Activated gamma-delta T cell treated with Interleukin-2 at 50 U/mL for 16 hours (primary cell): ENCODE data around the gene VCL.
"Not testable (repeated sequence)": the region's sequence is repeated elsewhere in the genome, so short reads cannot be mapped to it uniquely, and the experiment has no call there.

Source experiments
- DNase-seq: peaks from one replicate; pipeline ENCODE4 v3.0.0-alpha.2; 2020

The VCL gene

GRCh38 chr10:73973427-73973826 lies 24.5 kb upstream of the VCL start:
- DNase-seq, result no peak

- no peak for DNase-seq
Measured at GRCh38 chr10:73974309-73974946, 23.5 kb upstream of the VCL start.

GRCh38 chr10:73975388-73975787 lies 22.5 kb upstream of the VCL start:
- DNase-seq, result no peak

DNA sequence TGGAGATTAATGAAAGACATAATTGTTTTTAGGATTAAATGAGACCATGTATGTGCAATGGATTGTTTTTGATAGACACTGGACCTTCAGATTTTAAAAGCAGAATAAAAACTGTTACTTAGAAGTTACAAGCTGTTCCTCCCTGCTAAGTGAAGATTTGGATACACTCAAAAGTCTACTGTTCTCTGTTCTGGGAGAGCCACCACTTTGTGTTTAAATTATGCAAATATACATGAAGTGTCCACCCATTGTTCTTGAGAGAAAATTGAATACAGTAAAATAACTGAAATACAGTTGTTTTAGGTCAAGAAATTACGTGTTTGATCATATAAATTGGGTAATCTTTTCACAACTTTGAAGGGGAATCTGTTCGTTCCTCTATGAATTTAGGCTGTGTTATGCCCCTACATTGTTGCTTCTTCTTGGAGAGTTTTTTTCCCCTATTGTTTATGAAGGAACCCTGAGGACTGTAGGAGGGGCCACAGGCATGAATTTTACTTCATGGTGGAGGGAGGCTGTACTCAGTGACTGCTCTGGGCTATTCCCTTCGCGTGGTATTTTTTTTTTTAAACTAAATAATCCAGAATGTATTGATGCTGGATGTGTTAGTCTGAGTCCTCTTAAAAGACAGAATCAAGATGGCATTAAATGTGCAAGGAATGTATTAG lies 18.6 kb upstream of the VCL start:
- no peak for DNase-seq

DNA sequence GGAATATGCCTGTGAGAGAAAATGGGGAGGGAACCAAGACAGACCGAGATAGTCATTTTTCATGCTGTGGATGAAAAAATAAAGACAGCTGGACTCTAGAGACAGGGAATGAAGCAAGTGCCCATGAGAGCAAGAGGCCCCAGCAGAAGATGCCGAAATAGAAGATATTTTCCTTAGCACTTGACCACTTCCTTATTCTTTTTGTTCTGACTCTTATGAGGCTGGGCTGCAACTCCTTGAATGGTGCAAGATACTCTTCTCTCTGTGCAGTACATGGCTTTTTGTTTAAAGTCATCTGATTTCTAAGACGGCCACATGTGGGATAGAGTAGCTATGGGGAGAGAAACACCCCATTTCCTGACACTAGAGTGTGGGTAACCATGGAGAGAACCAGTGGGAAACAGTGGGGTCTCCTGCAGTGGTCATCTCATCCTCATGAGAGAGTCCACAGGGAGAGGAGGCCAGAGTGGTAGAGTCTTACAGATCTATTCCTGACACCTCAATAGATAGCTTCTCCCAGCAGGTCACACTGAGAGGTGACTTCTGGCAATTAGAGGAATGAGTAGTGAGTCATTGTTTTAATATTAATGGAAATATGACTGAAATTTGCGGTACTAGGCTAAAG lies 18.0 kb upstream of the VCL start:
- DNase-seq, result no peak

- DNase-seq, result no peak
Measured at GRCh38 chr10:73981812-73982211, 16.1 kb upstream of the VCL start.

GRCh38 chr10:73983096-73984047 lies 14.5 kb upstream of the VCL start:
- no peak for DNase-seq

GRCh38 chr10:73989594-73990150 lies 8.2 kb upstream of the VCL start:
- DNase-seq, result no peak

DNA sequence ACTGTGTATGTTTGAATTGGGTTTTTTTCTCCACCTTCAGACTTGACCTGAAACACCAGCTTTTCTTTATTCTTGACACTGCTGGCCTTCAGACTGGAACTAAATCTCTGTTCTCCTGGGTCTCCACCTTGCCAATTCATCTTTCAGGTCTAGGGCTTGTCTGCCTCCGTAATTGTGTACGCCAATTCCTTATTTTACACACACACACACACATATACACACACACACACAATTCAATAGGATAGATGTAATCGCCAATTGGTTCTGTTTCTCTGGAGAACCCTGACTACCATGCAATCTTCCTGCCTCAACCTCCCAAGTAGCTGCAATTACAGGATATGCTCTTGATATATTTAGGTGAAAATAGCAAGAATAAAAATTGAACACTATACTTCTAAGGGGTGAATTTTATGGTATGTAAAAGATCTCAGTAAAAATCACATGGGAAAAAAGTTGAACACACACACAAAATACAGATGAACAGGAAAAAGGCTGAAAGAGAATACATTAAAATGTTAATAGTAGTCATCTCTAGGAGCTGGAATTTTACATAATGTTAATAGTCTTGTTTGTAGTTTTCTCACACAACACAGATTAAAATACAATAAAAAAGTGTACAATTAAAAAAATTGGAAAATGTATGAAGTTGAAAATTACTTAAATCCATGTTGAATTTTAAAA lies 6.6 kb upstream of the VCL start:
- DNase-seq, result no peak

GRCh38 chr10:73991884-73992245 lies 6.1 kb upstream of the VCL start:
- DNase-seq, result peak; percentile 75

DNA sequence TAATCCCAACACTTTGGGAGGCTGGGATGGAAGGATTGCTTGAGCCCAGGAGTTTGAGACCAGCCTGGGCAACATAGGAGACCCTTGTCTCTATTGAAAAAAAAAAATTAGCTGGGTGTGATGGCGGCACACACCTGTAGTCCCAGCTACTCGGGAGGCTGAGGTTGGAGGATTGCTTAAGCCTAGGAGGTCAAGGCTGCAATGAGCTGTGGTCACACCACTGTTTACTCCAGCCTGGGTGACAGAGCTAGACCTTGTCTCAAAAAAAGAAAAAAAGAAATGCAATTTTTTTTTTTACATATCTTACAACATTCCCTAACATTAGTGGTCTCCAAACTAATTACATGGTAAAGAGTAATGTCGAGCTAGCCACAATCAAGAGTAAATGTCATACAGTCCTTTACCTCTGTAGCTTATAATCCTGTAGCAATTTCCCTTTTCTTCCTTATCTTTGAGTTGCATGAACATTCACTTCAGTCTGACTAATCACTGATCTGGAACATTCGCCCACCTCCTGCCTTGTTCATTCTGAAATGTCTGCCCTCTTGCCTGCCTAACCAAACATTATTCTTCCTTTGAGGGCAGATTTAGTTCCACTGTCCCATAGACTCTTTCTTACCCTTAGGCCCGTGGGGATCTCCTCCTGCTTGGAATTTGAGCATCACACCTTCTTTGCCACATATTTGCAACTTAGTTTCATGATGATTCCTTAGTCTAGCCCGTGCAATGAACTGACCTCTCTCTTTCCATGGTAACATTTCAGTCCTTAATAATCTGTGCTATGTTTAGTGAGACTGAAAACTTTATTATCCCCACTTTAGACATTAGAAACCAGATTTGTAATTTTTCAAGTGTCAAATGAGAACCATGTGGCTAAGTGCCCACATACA lies 4.8 kb upstream of the VCL start:
- DNase-seq, result no peak

DNA sequence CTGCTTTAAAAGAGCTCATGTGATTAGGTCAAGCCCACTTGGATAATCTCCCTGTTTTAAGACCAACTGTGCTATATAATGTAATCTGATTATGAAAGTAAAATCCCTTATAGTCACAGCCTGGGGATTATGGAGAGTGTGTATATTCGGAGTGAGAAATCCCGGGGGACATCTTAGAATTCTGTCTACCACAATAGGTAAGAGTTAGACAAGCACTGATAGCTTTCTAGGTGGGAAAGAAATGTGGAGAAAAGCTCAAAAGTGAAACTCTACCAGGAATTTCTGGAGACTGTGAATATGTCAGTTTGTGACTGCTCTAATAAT lies 2.9 kb upstream of the VCL start:
- DNase-seq, result no peak

- peak; percentile 65 for DNase-seq
Measured at GRCh38 chr10:73997461-73997786, 492 bp upstream of the VCL start.

DNA sequence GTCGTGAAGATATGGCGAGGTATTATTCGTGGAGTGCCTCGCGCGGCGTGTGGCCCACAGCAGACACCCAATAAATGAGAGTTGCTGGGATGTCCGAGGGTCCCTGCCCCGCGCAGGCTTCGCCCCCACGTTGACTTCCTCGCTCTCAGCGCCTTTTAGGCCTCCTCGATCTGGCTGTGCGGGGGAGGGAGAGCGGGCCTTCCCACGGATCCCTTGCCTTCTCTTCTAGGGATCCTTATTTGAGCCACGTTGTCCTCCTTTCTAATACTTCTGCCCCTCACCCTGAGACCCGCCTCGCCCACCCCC lies 660 bp downstream of the VCL start:
- DNase-seq, result peak; percentile 5

- DNase-seq, result peak; percentile 5
Measured at GRCh38 chr10:73998929-73999691, 1.2 kb downstream of the VCL start.

DNA sequence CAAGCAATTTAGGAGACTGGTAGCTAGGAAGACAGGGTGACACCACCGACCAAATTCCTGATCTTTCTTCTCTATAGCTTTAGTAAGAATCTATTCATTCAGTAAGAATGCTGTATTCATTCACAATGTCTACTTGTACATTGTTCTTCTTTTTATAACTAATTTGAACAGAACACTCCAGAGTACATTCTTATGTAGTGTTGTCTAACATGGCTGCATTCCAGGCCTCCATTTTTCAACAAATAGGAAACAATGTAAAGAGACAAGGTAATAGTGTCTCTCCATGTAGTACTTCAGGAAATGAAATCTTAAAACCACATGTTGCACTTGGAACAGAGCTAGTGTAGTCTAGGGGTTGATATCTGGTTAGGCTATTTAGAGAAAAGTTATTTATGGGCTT lies 1.8 kb downstream of the VCL start:
- no peak for DNase-seq

DNA sequence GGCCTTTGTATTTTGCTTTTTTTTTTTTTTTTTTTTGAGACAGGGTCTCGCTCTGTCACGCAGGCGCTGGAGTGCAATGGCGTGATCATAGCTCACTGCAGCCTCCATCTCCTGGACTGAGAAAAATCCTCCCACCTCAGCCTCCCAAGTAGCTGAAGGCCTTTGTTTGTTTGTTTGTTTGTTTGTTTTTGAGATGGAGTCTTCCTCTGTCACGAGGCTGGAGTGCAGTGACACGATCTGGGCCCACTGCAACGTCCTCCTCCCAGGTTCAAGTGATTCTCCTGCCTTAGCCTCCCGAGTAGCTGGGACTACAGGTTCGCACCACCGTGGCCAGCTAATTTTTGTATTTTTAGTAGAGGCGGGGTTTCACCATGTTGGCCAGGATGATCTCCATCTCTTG lies 2.3 kb downstream of the VCL start:
- DNase-seq, result not testable (repeated sequence)

- DNase-seq, result no peak
Measured at GRCh38 chr10:74000892-74001669, 3.2 kb downstream of the VCL start.

GRCh38 chr10:74006269-74006668 lies 8.4 kb downstream of the VCL start:
- DNase-seq, result no peak

DNA sequence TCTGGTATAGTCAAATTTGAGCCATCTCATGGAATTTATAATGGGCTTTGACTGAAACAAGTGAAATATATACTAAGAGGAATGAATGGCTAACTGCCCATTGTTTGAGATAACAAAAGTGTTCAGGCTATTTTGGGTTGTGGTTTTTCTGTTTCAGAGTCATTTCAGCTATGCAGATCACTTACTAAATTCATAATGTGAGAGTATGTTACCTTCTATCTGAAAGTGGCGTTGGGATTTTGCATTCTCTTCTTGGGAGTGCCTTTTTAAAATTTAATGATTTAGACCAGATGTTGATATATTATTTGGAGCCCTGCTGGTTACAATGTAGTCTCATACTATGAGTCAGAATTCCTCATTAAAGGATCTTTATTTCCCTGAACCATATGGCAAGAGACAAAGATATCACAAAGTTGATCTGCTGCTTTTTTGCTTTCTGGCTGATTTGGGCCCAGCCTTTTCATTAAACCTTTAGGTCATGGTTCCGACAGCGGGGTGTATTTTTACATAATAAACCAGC lies 10.4 kb downstream of the VCL start:
- no peak for DNase-seq
